SK-N-SH (cell line): ENCODE results near the gene CISD1. TPM values are rescaled to one million over a fixed set of nuclear protein-coding genes. Genes with fewer than 3 reads are reported as not detected.

Source experiments
- CTCF ChIA-PET: fragments of 300-600, 350-600 bp; formaldehyde crosslinking; extraction: SDS; loops from one replicate; lab custom pipeline; 2021; lab: Yijun Ruan, JAX
- POLR2A ChIA-PET: fragments of 350-600 bp; sonication (Branson Sonifier 250); formaldehyde crosslinking; extraction: SDS; loops from one replicate; lab custom pipeline; 2020; ENCODE audit warnings: antibody characterized with exemption, inconsistent platforms; lab: Yijun Ruan, JAX
- DNase-seq: peaks from one replicate; pipeline ENCODE4 v3.0.0; 2012
- H2AFZ ChIP-seq: fragments of 200-600 bp; sonication (generic); 2 replicates; pipeline ENCODE4 v1.8.1; 2016; ENCODE audit warnings: antibody characterized with exemption, mild to moderate bottlenecking, low read depth
- H3F3A ChIP-seq: fragments of 200-600 bp; sonication (generic); replicated peaks from 2 replicates; pipeline ENCODE3; 2016; ENCODE audit warnings: antibody characterized with exemption, mild to moderate bottlenecking; ENCODE audit not compliant: insufficient read depth
- H3K27ac ChIP-seq, 2 experiments: fragments of 200-500 bp in 1 of 2; fragments of 200-600 bp in 1 of 2; sonication (Bioruptor generic) in 1 of 2; sonication (generic), shearing (Covaris generic) in 1 of 2; 2 replicates each; pipeline versions ENCODE4 v1.5.1 to v1.6.1; 2014 to 2016; ENCODE audit warnings: low read depth in 2 of 2, inconsistent platforms in 1 of 2, low read length in 1 of 2, mild to moderate bottlenecking in 1 of 2, mixed read lengths in 1 of 2
- H3K27me3 ChIP-seq: fragments of 200-600 bp; sonication (generic), shearing (Covaris generic); 2 replicates; pipeline ENCODE4 v1.6.1; 2016; ENCODE audit warnings: mixed run types; ENCODE audit not compliant: insufficient read depth
- H3K36me3 ChIP-seq, 2 experiments: fragments of 200-500 bp in 1 of 2; fragments of 200-600 bp in 1 of 2; sonication (Bioruptor generic) in 1 of 2; sonication (generic) in 1 of 2; replicated peaks in 1 of 2; 2 replicates each; pipeline versions ENCODE3 to v1.5.1; 2014 to 2016; ENCODE audit warnings: low read length in 1 of 2, mild to moderate bottlenecking in 1 of 2; ENCODE audit not compliant: insufficient read depth in 2 of 2, control insufficient read depth in 1 of 2
- H3K4me1 ChIP-seq, 2 experiments: fragments of 200-500 bp in 1 of 2; fragments of 200-600 bp in 1 of 2; sonication (Bioruptor generic) in 1 of 2; sonication (generic), shearing (Covaris generic) in 1 of 2; 2 replicates each; pipeline versions ENCODE4 v1.5.1 to v1.6.1; 2014 to 2016; ENCODE audit warnings: low read depth in 1 of 2, low read length in 1 of 2, mixed run types in 1 of 2; ENCODE audit not compliant: insufficient read depth in 2 of 2, control insufficient read depth in 1 of 2
- H3K4me2 ChIP-seq: fragments of 200-600 bp; sonication (generic), shearing (Covaris generic); 2 replicates; pipeline ENCODE4 v1.6.1; 2017; ENCODE audit warnings: mixed run types
- H3K4me3 ChIP-seq, 2 experiments: fragments of 200-500 bp in 1 of 2; fragments of 200-600 bp in 1 of 2; sonication (Bioruptor generic) in 1 of 2; sonication (generic), shearing (Covaris generic) in 1 of 2; 2 replicates each; pipeline versions ENCODE4 v1.5.1 to v1.8.1; 2014 to 2016; ENCODE audit warnings: low read depth in 2 of 2, inconsistent platforms in 1 of 2, low read length in 1 of 2, mild to moderate bottlenecking in 1 of 2, mixed read lengths in 1 of 2, moderate library complexity in 1 of 2
- H3K79me2 ChIP-seq: fragments of 200-600 bp; sonication (generic); 2 replicates; pipeline ENCODE4 v1.8.1; 2017; ENCODE audit warnings: mild to moderate bottlenecking; ENCODE audit not compliant: insufficient read depth
- H3K9ac ChIP-seq: fragments of 200-600 bp; sonication (generic); 2 replicates; pipeline ENCODE4 v1.6.1; 2017; ENCODE audit warnings: mixed run types
- H3K9me2 ChIP-seq: fragments of 200-600 bp; sonication (generic); 2 replicates; pipeline ENCODE4 v1.6.1; 2017; ENCODE audit warnings: mixed run types
- H3K9me3 ChIP-seq: fragments of 200-600 bp; sonication (generic); 2 replicates; pipeline ENCODE4 v1.6.1; 2017; ENCODE audit warnings: mixed run types, mild to moderate bottlenecking, moderate library complexity
- H4K20me1 ChIP-seq: fragments of 200-600 bp; sonication (generic); 2 replicates; pipeline ENCODE4 v1.6.1; 2017; ENCODE audit warnings: mild to moderate bottlenecking, mixed run types; ENCODE audit not compliant: insufficient read depth
- CTCF ChIP-seq: fragments of 200-600 bp; sonication (generic); IDR thresholded peaks from 2 replicates; pipeline ENCODE4 v1.6.1; 2017; ENCODE audit warnings: antibody characterized with exemption, mild to moderate bottlenecking, moderate library complexity
- EP300 ChIP-seq, 2 experiments: IDR thresholded peaks; 2 replicates each; pipeline versions ENCODE4 v1.4.0 to v1.6.1; 2012; ENCODE audit warnings: borderline replicate concordance in 1 of 2, low read depth in 1 of 2, low read length in 1 of 2
- FOSL2 ChIP-seq: IDR thresholded peaks from 2 replicates; pipeline ENCODE4 v1.4.0; 2012; ENCODE audit warnings: low read depth, mild to moderate bottlenecking, moderate library complexity, borderline replicate concordance
- FOXJ3 ChIP-seq: sonication (generic); formaldehyde crosslinking; IDR thresholded peaks from 2 replicates; pipeline ENCODE4 v1.5.1; 2020; ENCODE audit warnings: mild to moderate bottlenecking, missing genetic modification reagents
- MEF2A ChIP-seq: IDR thresholded peaks from 2 replicates; pipeline ENCODE4 v1.4.0; 2012; ENCODE audit warnings: low read depth, borderline replicate concordance
- MXI1 ChIP-seq: IDR thresholded peaks from 2 replicates; pipeline ENCODE4 v1.6.1; 2012; ENCODE audit warnings: mild to moderate bottlenecking, low read depth, low read length, improper control_type of control experiment
- NFIC ChIP-seq: IDR thresholded peaks from 2 replicates; pipeline ENCODE4 v1.4.0; 2012; ENCODE audit warnings: borderline replicate concordance
- POLR2AphosphoS5 ChIP-seq: IDR thresholded peaks from 2 replicates; pipeline ENCODE4 v1.6.1; 2012; ENCODE audit warnings: low read depth, low read length
- RAD21 ChIP-seq: IDR thresholded peaks from 2 replicates; pipeline ENCODE4 v1.6.1; 2012; ENCODE audit warnings: mild to moderate bottlenecking, low read length
- RCOR1 ChIP-seq: fragments of 150-350 bp; IDR thresholded peaks from 2 replicates; pipeline ENCODE4 v1.6.1; 2017; ENCODE audit warnings: antibody characterized with exemption, low read length
- RFX5 ChIP-seq: IDR thresholded peaks from 2 replicates; pipeline ENCODE4 v1.6.1; 2012; ENCODE audit warnings: mild to moderate bottlenecking, improper control_type of control experiment, low read length
- SIN3A ChIP-seq: IDR thresholded peaks from 2 replicates; pipeline ENCODE4 v1.6.1; 2012; ENCODE audit warnings: low read depth, mild to moderate bottlenecking, low read length, moderate library complexity, borderline replicate concordance
- SMC3 ChIP-seq: IDR thresholded peaks from 2 replicates; pipeline ENCODE4 v1.6.1; 2012; ENCODE audit warnings: low read depth, low read length, improper control_type of control experiment
- TCF12 ChIP-seq: IDR thresholded peaks from 2 replicates; pipeline ENCODE4 v1.4.0; 2012
- WGBS: methylation state at CpG from one replicate; pipeline ENCODE4 v1.1.6; 2017; ENCODE audit warnings: low lambda C conversion rate; 5-methylcytosine and 5-hydroxymethylcytosine counted together
- polyA plus RNA-seq, 3 experiments: library from polyadenylated mRNA; depleted of rRNA; stranded (reverse); fragments of >200 nt; gene quantifications; 2 replicates each; pipeline ENCODE4 v1.2.3, GENCODE V29; 2012
- TF ChIP-seq, protein P1 (sequence below): IDR thresholded peaks from 2 replicates; pipeline ENCODE4 v1.4.0; 2012; ENCODE audit warnings: low read depth

Gene CISD1
- polyA plus RNA-seq, 1 of the 3 experiments (the other 2 are of a cell fraction), result 34.1 TPM

GRCh38 chr10:58320351-58321049, 51.5 kb downstream of the CISD1 start:
- WGBS, result 94% methylated on average over 4 of the region's 4 CpGs
- Histone ChIP-seq H3K9me2 (no peaks in the 10 kb centered on the region), H3K36me3 (no peaks in the 10 kb centered on the region), H3K79me2 (no peaks in the 10 kb centered on the region), H3K4me1 (no peaks in the 10 kb centered on the region), H3K27ac (no peak overlapping the region), H3K9ac (no peak overlapping the region), H2AFZ (no peak overlapping the region), H3F3A (no peaks in the 10 kb centered on the region), H3K9me3 (no peaks in the 10 kb centered on the region), H3K27me3 (no peaks in the 10 kb centered on the region), H4K20me1 (no peaks in the 10 kb centered on the region), H3K4me3 (no peak overlapping the region), H3K4me2 (no peak overlapping the region)
- no peak for DNase-seq
- ChIA-PET POLR2A (no interaction called here), CTCF (no interaction called here)
- no peak for TF ChIP-seq SIN3A
- TF ChIP-seq SMC3, result no peak
- no peak for TF ChIP-seq RAD21
- TF ChIP-seq, protein P1, sequence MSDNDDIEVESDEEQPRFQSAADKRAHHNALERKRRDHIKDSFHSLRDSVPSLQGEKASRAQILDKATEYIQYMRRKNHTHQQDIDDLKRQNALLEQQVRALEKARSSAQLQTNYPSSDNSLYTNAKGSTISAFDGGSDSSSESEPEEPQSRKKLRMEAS, result no peak
- no peak for TF ChIP-seq FOSL2
- no peak for TF ChIP-seq RCOR1
- TF ChIP-seq TCF12, result no peak
- TF ChIP-seq RFX5, result no peak
- no peak for TF ChIP-seq FOXJ3 (CRISPR knock-in tag)
- no peak for TF ChIP-seq MEF2A
- no peak for TF ChIP-seq MXI1
- TF ChIP-seq POLR2AphosphoS5, result no peak

- H3K79me2 ChIP-seq, result no peaks in the 10 kb centered on the region
- H3K4me1 ChIP-seq, result no peaks in the 10 kb centered on the region
- POLR2A ChIA-PET, result no interaction called here
- TF ChIP-seq EP300 (IDR thresholded peaks at IDR 0.05; ENCODE audit: borderline replicate concordance in 1 of 2, low read depth in 1 of 2, low read length in 1 of 2) (no peak), CTCF (no peak), POLR2AphosphoS5 (no peak), NFIC (no peak), MXI1 (no peak)
- H3K9me3 ChIP-seq, result no peaks in the 10 kb centered on the region
- no peaks in the 10 kb centered on the region for H3F3A ChIP-seq
- H3K4me2 ChIP-seq, result no peak overlapping the region
- no peak overlapping the region for H3K27ac ChIP-seq
- H3K9me2 ChIP-seq, result no peaks in the 10 kb centered on the region
- no peak overlapping the region for H2AFZ ChIP-seq
- CTCF ChIA-PET, result interaction anchor here (1.0 to 1.6 kb wide), 3 partner anchors 13 to 145 kb away, joined by 3 to 4 read pairs (median 3); partner anchors contain the start of gene UBE2D1
- no peaks in the 10 kb centered on the region for H3K27me3 ChIP-seq
- no peak overlapping the region for H3K4me3 ChIP-seq
- WGBS, result 59% methylated on average over 3 of the region's 3 CpGs
- H4K20me1 ChIP-seq, result no peaks in the 10 kb centered on the region
- no peak overlapping the region for H3K9ac ChIP-seq
- no peaks in the 10 kb centered on the region for H3K36me3 ChIP-seq
- DNase-seq, result no peak
Measured at GRCh38 chr10:58322072-58322834, 53.3 kb downstream of the CISD1 start.
